PFSK-1 (cell line): ENCODE results near the gene ASS1.

Source experiments
- POLR2AphosphoS5 ChIP-seq: IDR thresholded peaks from 2 replicates; pipeline ENCODE4 v1.6.1; 2012; ENCODE audit warnings: low read depth, mild to moderate bottlenecking, control low read depth, low read length, moderate library complexity
- REST ChIP-seq, 2 experiments: IDR thresholded peaks; 2 replicates each; pipeline versions ENCODE4 v1.6.1 to v1.8.0; 2011 to 2012; ENCODE audit warnings: low read depth in 2 of 2, low read length in 2 of 2, control low read depth in 1 of 2, inconsistent platforms in 1 of 2, mild to moderate bottlenecking in 1 of 2, moderate library complexity in 1 of 2; ENCODE audit not compliant: insufficient read depth in 1 of 2
- SIN3A ChIP-seq: IDR thresholded peaks from 2 replicates; pipeline ENCODE4 v1.6.1; 2012; ENCODE audit warnings: mild to moderate bottlenecking, low read length, moderate library complexity, borderline replicate concordance; ENCODE audit not compliant: insufficient read depth
- TAF1 ChIP-seq: IDR thresholded peaks from 2 replicates; pipeline ENCODE4 v1.6.1; 2012; ENCODE audit warnings: low read length, control low read depth, borderline replicate concordance; ENCODE audit not compliant: insufficient read depth

GRCh38 chr9:130536701-130537107 is 91.9 kb downstream of the ASS1 start:
- TF ChIP-seq REST (IDR thresholded peaks at IDR 0.05; ENCODE audit: insufficient read depth in 1 of 2, low read depth in 2 of 2, low read length in 2 of 2) (no peak), SIN3A (no peak), POLR2AphosphoS5 (no peak), TAF1 (no peak)
